Smooth muscle cell (in vitro differentiated cells): ENCODE results near the gene CHI3L1. TPM values are rescaled to one million over a fixed set of nuclear protein-coding genes. Genes with fewer than 3 reads are reported as not detected.

Experiments used
- DNase-seq: peaks from one replicate; lab custom pipeline; 2025; ENCODE audit not compliant: unreplicated experiment; lab: John Stamatoyannopoulos, UW
- H2AFZ ChIP-seq: fragments of 200-600 bp; sonication (generic); 2 replicates; pipeline ENCODE4 v1.6.0; 2016; ENCODE audit warnings: antibody characterized with exemption, low read depth, mild to moderate bottlenecking
- H3F3A ChIP-seq: fragments of 200-600 bp; sonication (generic); 2 replicates; pipeline ENCODE4 v1.6.0; 2017; ENCODE audit warnings: antibody characterized with exemption, low read depth
- H3K27ac ChIP-seq: fragments of 200-600 bp; sonication (generic); 2 replicates; pipeline ENCODE4 v1.5.1; 2016; ENCODE audit warnings: low read depth, mild to moderate bottlenecking
- H3K27me3 ChIP-seq: fragments of 200-600 bp; sonication (generic); 2 replicates; pipeline ENCODE4 v1.6.1; 2016; ENCODE audit warnings: low read depth, mild to moderate bottlenecking
- H3K36me3 ChIP-seq: fragments of 200-600 bp; sonication (generic); 2 replicates; pipeline ENCODE4 v1.5.1; 2016; ENCODE audit warnings: low read depth
- H3K4me1 ChIP-seq: fragments of 200-600 bp; sonication (generic); 2 replicates; pipeline ENCODE4 v1.5.1; 2016; ENCODE audit warnings: low read depth
- H3K4me2 ChIP-seq: fragments of 200-600 bp; sonication (generic); 2 replicates; pipeline ENCODE4 v1.6.0; 2016; ENCODE audit warnings: mild to moderate bottlenecking
- H3K4me3 ChIP-seq: fragments of 200-600 bp; sonication (generic); 2 replicates; pipeline ENCODE4 v1.5.1; 2016; ENCODE audit warnings: mild to moderate bottlenecking
- H3K79me2 ChIP-seq: fragments of 200-600 bp; sonication (generic); 2 replicates; pipeline ENCODE4 v1.6.0; 2016; ENCODE audit warnings: low read depth, mild to moderate bottlenecking
- H3K9ac ChIP-seq: fragments of 200-600 bp; sonication (generic); 2 replicates; pipeline ENCODE4 v1.6.0; 2016; ENCODE audit warnings: low read depth
- H3K9me3 ChIP-seq: fragments of 200-600 bp; sonication (generic); replicated peaks from 2 replicates; pipeline ENCODE4 v1.5.1; 2016; ENCODE audit warnings: low read depth
- H4K20me1 ChIP-seq: fragments of 200-600 bp; sonication (generic); 2 replicates; pipeline ENCODE4 v1.6.0; 2016; ENCODE audit warnings: low read depth
- CTCF ChIP-seq: fragments of 200-600 bp; sonication (generic); IDR thresholded peaks from 2 replicates; pipeline ENCODE4 v1.5.1; 2017; ENCODE audit warnings: borderline replicate concordance, mild to moderate bottlenecking, antibody characterized with exemption; ENCODE audit not compliant: insufficient read depth, poor library complexity, severe bottlenecking
- WGBS: methylation state at CpG from one replicate; pipeline ENCODE4 v1.1.7; 2016; ENCODE audit warnings: low lambda C conversion rate; 5-methylcytosine and 5-hydroxymethylcytosine counted together
- polyA plus RNA-seq: library from polyadenylated mRNA; unstranded; fragments of >200 nt; fragmentation: Nextera tagmentation; extraction: Ambion mirVana; gene quantifications from 2 replicates; pipeline ENCODE4 v1.2.1, GENCODE V29; 2016
- total RNA-seq: library from RNA; depleted of rRNA; stranded (reverse); fragments of >200 nt; gene quantifications from 2 replicates; pipeline ENCODE4 v1.2.3, GENCODE V29; 2014

CHI3L1 gene
- total and polyA plus RNA-seq, 2 experiments from 2014 or later = 45.4 to 53.6 TPM

DNA sequence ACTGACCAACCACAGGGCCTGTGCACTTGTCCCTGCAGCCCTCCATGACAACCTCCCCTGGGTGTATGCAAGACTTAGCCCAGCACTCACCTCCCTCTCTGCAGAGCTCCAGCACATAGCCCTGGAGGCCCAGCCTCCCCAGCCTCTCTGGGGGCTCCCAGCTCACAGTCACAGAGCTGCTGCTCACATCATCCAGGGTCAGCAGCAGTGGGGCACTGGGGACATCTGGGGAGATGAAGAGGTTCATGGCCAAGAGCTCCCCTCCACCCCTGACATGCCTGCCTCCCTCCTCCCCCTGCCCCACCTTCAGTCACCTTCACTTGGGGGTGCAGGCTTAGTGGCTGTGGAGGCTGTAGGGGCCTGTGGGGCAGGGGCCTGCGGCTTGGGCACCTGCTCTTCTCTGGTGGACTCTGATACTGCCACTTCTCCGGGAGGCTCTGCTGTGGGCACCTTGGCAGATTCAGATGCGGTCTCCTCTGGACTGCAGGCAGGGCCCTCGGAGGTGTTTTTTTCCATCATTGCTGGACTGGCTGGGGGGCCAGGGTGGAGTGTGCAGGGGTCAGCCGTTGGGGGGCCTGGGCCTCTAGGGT, 11.2 kb downstream of the CHI3L1 start, which contains the start of gene MYBPH:
Gene MYBPH (minus strand): TSS at position 590 of the 590 bp plus-strand sequence. CDS start 71 bp downstream, at position 519.
- no peak within 1 kb of the TSS for H2AFZ ChIP-seq
- no peak within 1 kb of the TSS for H3K9ac ChIP-seq
- no peak for DNase-seq
- H3K27me3 ChIP-seq = no peaks in the 10 kb centered on the region
- WGBS = 87% methylated on average over 5 of the region's 5 CpGs
- peak within 1 kb of the TSS; percentile 67 for H3K4me2 ChIP-seq
- H3F3A ChIP-seq = peaks cover 10% of the 10 kb centered on the region
- no peaks in the 10 kb centered on the region for H3K9me3 ChIP-seq
- H3K36me3 ChIP-seq = no peaks in the 10 kb centered on the region
- H3K27ac ChIP-seq = peak within 1 kb of the TSS; percentile 88
- no peak for TF ChIP-seq CTCF
- peaks cover 23% of the 10 kb centered on the region for H3K4me1 ChIP-seq
- H3K79me2 ChIP-seq = no peaks in the 10 kb centered on the region
- H3K4me3 ChIP-seq = no peak within 1 kb of the TSS
- H4K20me1 ChIP-seq = no peaks in the 10 kb centered on the region

DNA sequence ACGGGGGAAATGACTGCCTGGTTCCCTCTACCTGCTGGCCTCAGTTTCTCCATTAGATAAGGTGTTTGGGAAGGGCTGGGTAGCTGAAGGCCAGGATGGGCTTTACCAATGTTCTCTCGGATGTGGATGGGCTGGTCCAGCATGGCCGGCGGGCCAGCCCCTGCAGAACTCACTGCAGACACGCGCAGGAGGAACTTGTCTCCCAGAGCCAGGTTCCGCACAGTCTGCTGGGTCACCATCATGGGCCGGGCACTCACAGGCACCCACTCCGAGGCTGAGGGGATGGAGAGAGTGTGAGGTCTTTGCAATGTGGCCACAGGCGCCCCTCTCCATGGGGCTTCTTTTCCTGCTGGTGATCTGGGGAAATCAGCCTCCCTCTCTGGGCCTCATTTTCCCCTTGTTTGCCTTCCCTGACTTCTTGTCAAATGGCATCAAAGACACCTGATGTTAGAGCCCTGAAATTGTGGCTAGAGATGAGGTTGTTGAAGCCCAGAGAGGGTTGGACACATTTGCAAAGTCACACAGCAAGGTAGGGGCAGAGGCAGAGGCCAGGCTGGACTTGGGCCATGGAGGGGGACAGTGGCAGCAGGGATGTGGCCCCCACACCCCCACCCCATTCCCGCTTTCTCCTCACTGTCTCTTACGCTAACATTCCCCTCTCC, 12.0 kb downstream of the CHI3L1 start:
- no peak overlapping the region for H3K27ac ChIP-seq
- TF ChIP-seq CTCF = no peak
- H3K36me3 ChIP-seq = no peaks in the 10 kb centered on the region
- H3K9ac ChIP-seq = no peak overlapping the region
- no peaks in the 10 kb centered on the region for H3K27me3 ChIP-seq
- H3K4me3 ChIP-seq = no peak overlapping the region
- peaks cover 23% of the 10 kb centered on the region for H3K4me1 ChIP-seq
- H3K9me3 ChIP-seq = no peaks in the 10 kb centered on the region
- H3K79me2 ChIP-seq = no peaks in the 10 kb centered on the region
- DNase-seq = no peak
- no peaks in the 10 kb centered on the region for H4K20me1 ChIP-seq
- no peak overlapping the region for H3K4me2 ChIP-seq
- WGBS = 98% methylated on average over 12 of the region's 12 CpGs
- H2AFZ ChIP-seq = no peak overlapping the region
- H3F3A ChIP-seq = peaks cover 10% of the 10 kb centered on the region

GRCh38 chr1:203173566-203173965, 12.9 kb downstream of the CHI3L1 start:
- H4K20me1 ChIP-seq = no peaks in the 10 kb centered on the region
- no peak for DNase-seq
- no peaks in the 10 kb centered on the region for H3K27me3 ChIP-seq
- H3K9ac ChIP-seq = no peak overlapping the region
- WGBS = 58% methylated on average over 5 of the region's 5 CpGs
- no peak overlapping the region for H3K4me2 ChIP-seq
- TF ChIP-seq CTCF = no peak
- H3K27ac ChIP-seq = no peak overlapping the region
- H3K36me3 ChIP-seq = no peaks in the 10 kb centered on the region
- peaks cover 10% of the 10 kb centered on the region for H3F3A ChIP-seq
- no peaks in the 10 kb centered on the region for H3K79me2 ChIP-seq
- no peaks in the 10 kb centered on the region for H3K9me3 ChIP-seq
- H3K4me3 ChIP-seq = no peak overlapping the region
- peaks cover 19% of the 10 kb centered on the region for H3K4me1 ChIP-seq
- H2AFZ ChIP-seq = no peak overlapping the region
